A549 (cell line): ENCODE results near the gene ANKRD33B. TPM values are rescaled to one million over a fixed set of nuclear protein-coding genes. Genes with fewer than 3 reads are reported as not detected.
"Not testable (repeated sequence)": the region's sequence is repeated elsewhere in the genome, so short reads cannot be mapped to it uniquely, and the experiment has no call there.

Experiments used
- ATAC-seq, 2 experiments: fragments of 200-7000 bp in 1 of 2; fragments of >200 bp in 1 of 2; cut with Nextera tagmentation in 1 of 2; cut with Tn5 transposase in 1 of 2; 3 replicates each; pipeline versions ENCODE4 v1.8.0 to v1.9.1; 2018 to 2020; ENCODE audit warnings: mild to moderate bottlenecking in 1 of 2, moderate library complexity in 1 of 2
- CTCF ChIA-PET: fragments of 300-600 bp; sonication (Branson Sonifier 250); formaldehyde crosslinking; extraction: SDS; loops from one replicate; lab custom pipeline; 2021; ENCODE audit warnings: antibody characterized with exemption, inconsistent platforms; lab: Yijun Ruan, JAX
- POLR2A ChIA-PET: fragments of 350-600 bp; formaldehyde crosslinking; extraction: SDS; loops from one replicate; lab custom pipeline; 2021; ENCODE audit warnings: antibody characterized with exemption, inconsistent platforms; lab: Yijun Ruan, JAX
- DNase-seq, 2 experiments: peaks; one replicate each; pipeline versions ENCODE4 v3.0.0 to v3.0.0-alpha.2; 2011 to 2016; ENCODE audit warnings: low read depth in 1 of 2, low spot score in 1 of 2
- FAIRE-seq: peaks from 2 replicates; lab custom pipeline; 2011; peaks lifted over from hg19 to GRCh38; lab: Jason Lieb, UNC
- H3K27ac ChIP-seq, 2 experiments: fragments of >200 bp; sonication (Bioruptor Twin); formaldehyde crosslinking; 3 replicates each; pipeline ENCODE4 v1.5.1; 2016 to 2017
- H3K4me1 ChIP-seq: fragments of >200 bp; sonication (Bioruptor Twin); formaldehyde crosslinking; 3 replicates; pipeline ENCODE4 v1.6.1; 2016
- H3K4me2 ChIP-seq: fragments of >200 bp; sonication (Bioruptor Twin); formaldehyde crosslinking; 3 replicates; pipeline ENCODE4 v1.6.1; 2016
- H3K4me3 ChIP-seq: fragments of >200 bp; sonication (Bioruptor Twin); formaldehyde crosslinking; 3 replicates; pipeline ENCODE4 v1.5.1; 2016
- H3K9me3 ChIP-seq: fragments of >200 bp; sonication (Bioruptor Twin); formaldehyde crosslinking; 3 replicates; pipeline ENCODE4 v1.6.1; 2016
- BHLHE40 ChIP-seq: IDR thresholded peaks from 2 replicates; pipeline ENCODE4 v1.6.1; 2012; ENCODE audit warnings: low read depth, low read length, inconsistent platforms
- CEBPB ChIP-seq, 2 experiments: fragments of >200 bp in 1 of 2; sonication (Bioruptor Twin) in 1 of 2; formaldehyde crosslinking in 1 of 2; IDR thresholded peaks; 2 replicates each; pipeline ENCODE4 v1.6.1; 2012 to 2016
- CHD4 ChIP-seq: fragments of 200-600 bp; sonication (generic); IDR thresholded peaks from 2 replicates; pipeline ENCODE4 v1.6.1; 2016; ENCODE audit warnings: antibody characterized with exemption, mild to moderate bottlenecking, borderline replicate concordance
- CTCF ChIP-seq: fragments of >200 bp; sonication (Bioruptor Twin); formaldehyde crosslinking; IDR thresholded peaks from 3 replicates; pipeline ENCODE4 v1.5.1; 2016
- EHMT2 ChIP-seq: fragments of 200-600 bp; sonication (generic); IDR thresholded peaks from 2 replicates; pipeline ENCODE4 v1.6.1; 2016; ENCODE audit warnings: antibody characterized with exemption, low read depth, mild to moderate bottlenecking, moderate library complexity
- FOXS1 ChIP-seq: fragments of 250-450 bp; sonication (Bioruptor Pico); IDR thresholded peaks from 2 replicates; pipeline ENCODE4 v1.5.0; 2020; ENCODE audit warnings: mild to moderate bottlenecking, moderate library complexity
- HOXA7 ChIP-seq: fragments of 250-450 bp; sonication (Bioruptor Pico); IDR thresholded peaks from 2 replicates; pipeline ENCODE4 v1.5.0; 2020; ENCODE audit warnings: mild to moderate bottlenecking, moderate library complexity
- JUNB ChIP-seq: fragments of >200 bp; sonication (Bioruptor Twin); formaldehyde crosslinking; IDR thresholded peaks from 2 replicates; pipeline ENCODE4 v1.6.1; 2016
- MAFK ChIP-seq: fragments of 450-650 bp; IDR thresholded peaks from 2 replicates; pipeline ENCODE4 v1.6.1; 2014; ENCODE audit not compliant: partially characterized antibody
- MAZ ChIP-seq: fragments of 150-350 bp; IDR thresholded peaks from 2 replicates; pipeline ENCODE4 v1.6.1; 2014; ENCODE audit warnings: antibody characterized with exemption, low read depth, low read length, borderline replicate concordance
- MYC ChIP-seq: IDR thresholded peaks from 2 replicates; pipeline ENCODE4 v1.6.1; 2012; ENCODE audit warnings: mild to moderate bottlenecking, inconsistent platforms, low read length, improper control_type of control experiment, borderline replicate concordance
- NFE2L2 ChIP-seq: fragments of 150-350 bp; conservative IDR thresholded peaks from 2 replicates; pipeline ENCODE4 v1.6.1; 2014; ENCODE audit warnings: low read length
- NR3C1 ChIP-seq: fragments of >200 bp; sonication (Bioruptor Twin); formaldehyde crosslinking; IDR thresholded peaks from 3 replicates; pipeline ENCODE4 v1.6.1; 2017
- PBX3 ChIP-seq: IDR thresholded peaks from 2 replicates; pipeline ENCODE4 v1.6.1; 2012
- RNF2 ChIP-seq: fragments of 200-600 bp; sonication (generic); IDR thresholded peaks from 2 replicates; pipeline ENCODE4 v1.6.1; 2016; ENCODE audit warnings: low read depth, mild to moderate bottlenecking, antibody characterized with exemption, moderate library complexity, borderline replicate concordance
- SREBF2 ChIP-seq: fragments of 450-650 bp; IDR thresholded peaks from 2 replicates; pipeline ENCODE4 v1.6.1; 2014; ENCODE audit warnings: mild to moderate bottlenecking, moderate library complexity
- ZFP36 ChIP-seq: fragments of 450-650 bp; IDR thresholded peaks from 2 replicates; pipeline ENCODE4 v1.6.1; 2014; ENCODE audit warnings: borderline replicate concordance; ENCODE audit not compliant: partially characterized antibody
- ZSCAN20 ChIP-seq: fragments of 250-450 bp; sonication (Bioruptor Pico); IDR thresholded peaks from 2 replicates; pipeline ENCODE4 v1.8.0; 2022; ENCODE audit warnings: mild to moderate bottlenecking, moderate library complexity
- WGBS: methylation state at CpG from one replicate; pipeline ENCODE4 v1.1.6; 2017; ENCODE audit errors: missing lambda C conversion rate; 5-methylcytosine and 5-hydroxymethylcytosine counted together
- polyA plus RNA-seq, 4 experiments: library from polyadenylated mRNA; depleted of rRNA in 3 of 4; stranded (reverse); fragments of >200 nt; fragmentation: RNase III in 1 of 4; extraction: RNeasy Plus Mini Kit Qiagen cat#74134 plus additional on column Dnase treatment in 1 of 4; gene quantifications; 2 replicates in 3 of 4; 3 replicates in 1 of 4; pipeline ENCODE4 v1.2.3, GENCODE V29; 2011 to 2017
- TF ChIP-seq, protein P1 (sequence below): fragments of 250-450 bp; sonication (Bioruptor Pico); IDR thresholded peaks from 2 replicates; pipeline ENCODE4 v1.5.0; 2021; ENCODE audit warnings: mild to moderate bottlenecking, moderate library complexity, borderline replicate concordance
- TF ChIP-seq, protein P2 (sequence below): IDR thresholded peaks from 2 replicates; pipeline ENCODE4 v1.6.1; 2012; ENCODE audit warnings: low read depth, borderline replicate concordance
- TF ChIP-seq, protein P3 (sequence below): fragments of 250-450 bp; sonication (Bioruptor Pico); IDR thresholded peaks from 2 replicates; pipeline ENCODE4 v1.5.0; 2020; ENCODE audit warnings: low read depth, mild to moderate bottlenecking, moderate library complexity
- TF ChIP-seq, protein P4 (sequence below): fragments of >200 bp; sonication (Bioruptor Twin); formaldehyde crosslinking; IDR thresholded peaks from 2 replicates; pipeline ENCODE4 v1.6.1; 2016
- TF ChIP-seq, protein P5 (sequence below): fragments of >200 bp; sonication (Bioruptor Twin); formaldehyde crosslinking; IDR thresholded peaks from 3 replicates; pipeline ENCODE4 v1.6.1; 2016

ANKRD33B gene
- polyA plus RNA-seq, 2 of the 4 experiments (the other 2 are of a cell fraction), result 4.0 to 6.9 TPM

DNA sequence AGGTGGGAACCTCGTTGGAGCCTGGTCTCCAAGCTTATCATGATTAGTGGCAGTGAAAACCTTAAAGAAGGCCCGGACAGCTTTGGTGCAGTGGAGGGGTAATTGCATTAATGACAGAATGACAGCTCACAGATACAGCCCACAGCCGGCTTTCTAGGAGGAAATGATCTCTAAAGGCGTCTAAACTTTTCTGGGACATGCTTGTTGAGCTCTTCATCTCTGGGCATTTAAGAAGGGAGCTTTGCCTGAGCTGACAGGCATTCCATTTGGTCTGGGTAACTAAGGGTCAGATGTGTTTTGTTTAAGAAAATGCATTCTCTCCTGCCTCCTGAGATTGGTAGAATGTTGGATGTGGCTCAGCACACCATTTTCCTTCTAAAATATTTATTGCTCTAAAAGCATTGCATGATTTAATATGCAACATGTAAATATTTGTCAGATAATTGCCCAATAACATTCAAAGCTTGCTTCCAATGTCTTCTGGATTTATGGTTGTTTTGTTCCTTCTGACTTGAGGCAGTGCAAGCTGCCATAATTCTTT, 4.0 kb downstream of the ANKRD33B start:
- Histone ChIP-seq H3K9me3 (no peaks in the 10 kb centered on the region), H3K27ac (peak overlapping the region in 1 of 2 experiments; percentile 99; a peak in 1 of 6 replicates), H3K4me3 (no peak overlapping the region), H3K4me1 (peaks cover 36% of the 10 kb centered on the region), H3K4me2 (peak overlapping the region; percentile 27)
- no peak for FAIRE-seq
- WGBS, result 67% methylated on average over 4 of the region's 4 CpGs
- TF ChIP-seq SREBF2 (no peak), MYC (no peak), JUNB (no peak), FOXS1 (CRISPR knock-in tag) (no peak), MAFK (no peak), CTCF (no peak), EHMT2 (no peak), NFE2L2 (no peak), ZSCAN20 (no peak), BHLHE40 (no peak), NR3C1 (no peak), RNF2 (no peak), CHD4 (no peak)
- TF ChIP-seq, protein P1, sequence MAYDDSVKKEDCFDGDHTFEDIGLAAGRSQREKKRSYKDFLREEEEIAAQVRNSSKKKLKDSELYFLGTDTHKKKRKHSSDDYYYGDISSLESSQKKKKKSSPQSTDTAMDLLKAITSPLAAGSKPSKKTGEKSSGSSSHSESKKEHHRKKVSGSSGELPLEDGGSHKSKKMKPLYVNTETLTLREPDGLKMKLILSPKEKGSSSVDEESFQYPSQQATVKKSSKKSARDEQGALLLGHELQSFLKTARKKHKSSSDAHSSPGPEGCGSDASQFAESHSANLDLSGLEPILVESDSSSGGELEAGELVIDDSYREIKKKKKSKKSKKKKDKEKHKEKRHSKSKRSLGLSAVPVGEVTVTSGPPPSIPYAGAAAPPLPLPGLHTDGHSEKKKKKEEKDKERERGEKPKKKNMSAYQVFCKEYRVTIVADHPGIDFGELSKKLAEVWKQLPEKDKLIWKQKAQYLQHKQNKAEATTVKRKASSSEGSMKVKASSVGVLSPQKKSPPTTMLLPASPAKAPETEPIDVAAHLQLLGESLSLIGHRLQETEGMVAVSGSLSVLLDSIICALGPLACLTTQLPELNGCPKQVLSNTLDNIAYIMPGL, result no peak
- TF ChIP-seq, protein P2, sequence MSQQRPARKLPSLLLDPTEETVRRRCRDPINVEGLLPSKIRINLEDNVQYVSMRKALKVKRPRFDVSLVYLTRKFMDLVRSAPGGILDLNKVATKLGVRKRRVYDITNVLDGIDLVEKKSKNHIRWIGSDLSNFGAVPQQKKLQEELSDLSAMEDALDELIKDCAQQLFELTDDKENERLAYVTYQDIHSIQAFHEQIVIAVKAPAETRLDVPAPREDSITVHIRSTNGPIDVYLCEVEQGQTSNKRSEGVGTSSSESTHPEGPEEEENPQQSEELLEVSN, result no peak
- POLR2A ChIA-PET, result no interaction called here
- ATAC-seq, result no peak
- CTCF ChIA-PET, result interaction anchor here (1.3 to 5.2 kb wide), 4 partner anchors 17 to 116 kb away, joined by 3 to 35 read pairs (median 8); no protein-coding TSS in a partner anchor
- DNase-seq, result no peak

DNA sequence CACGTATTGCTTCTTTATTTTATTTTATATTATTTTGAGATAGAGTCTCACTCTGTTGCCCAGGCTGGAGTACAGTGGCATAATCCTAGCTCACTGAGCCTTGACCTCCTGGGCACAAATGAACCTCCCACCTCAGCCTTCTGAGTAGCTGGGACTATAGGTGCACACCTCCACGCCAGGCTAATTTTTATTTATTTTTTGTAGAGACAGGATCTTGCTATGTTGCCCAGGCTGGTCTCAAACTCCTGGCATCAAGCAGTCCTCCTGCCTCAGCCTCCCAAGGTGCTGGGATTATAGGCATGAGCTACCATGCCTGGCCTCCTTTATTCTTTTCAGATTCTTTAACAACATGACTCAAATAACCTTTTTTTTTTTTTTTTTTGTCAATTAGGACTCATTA, 6.7 kb downstream of the ANKRD33B start:
- CTCF ChIA-PET, result interaction anchor here (0.7 to 1.5 kb wide), 4 partner anchors 57 to 165 kb away, joined by 4 to 6 read pairs (median 4); no protein-coding TSS in a partner anchor
- 95% methylated on average over 2 of the region's 2 CpGs for WGBS
- not testable (repeated sequence) for H3K4me3 ChIP-seq

GRCh38 chr5:10572451-10572850, 8.6 kb downstream of the ANKRD33B start:
- WGBS, result 83% methylated on average over 5 of the region's 7 CpGs
- ATAC-seq, result no peak; a peak in 1 of 6 replicates
- DNase-seq, result no peak
- POLR2A ChIA-PET, result no interaction called here
- CTCF ChIA-PET, result no interaction called here
- Histone ChIP-seq H3K4me2 (no peak overlapping the region), H3K4me3 (no peak overlapping the region), H3K4me1 (peaks cover 20% of the 10 kb centered on the region), H3K9me3 (no peaks in the 10 kb centered on the region), H3K27ac (peak overlapping the region in 1 of 2 experiments; percentile 41; a peak in 1 of 6 replicates)
- FAIRE-seq, result no peak
- TF ChIP-seq NR3C1 (no peak), CHD4 (no peak), CEBPB (IDR thresholded peaks at IDR 0.05) (no peak), PBX3 (no peak), ZFP36 (no peak), HOXA7 (CRISPR knock-in tag) (no peak), MAZ (no peak), MAFK (no peak)
- TF ChIP-seq, protein P3, sequence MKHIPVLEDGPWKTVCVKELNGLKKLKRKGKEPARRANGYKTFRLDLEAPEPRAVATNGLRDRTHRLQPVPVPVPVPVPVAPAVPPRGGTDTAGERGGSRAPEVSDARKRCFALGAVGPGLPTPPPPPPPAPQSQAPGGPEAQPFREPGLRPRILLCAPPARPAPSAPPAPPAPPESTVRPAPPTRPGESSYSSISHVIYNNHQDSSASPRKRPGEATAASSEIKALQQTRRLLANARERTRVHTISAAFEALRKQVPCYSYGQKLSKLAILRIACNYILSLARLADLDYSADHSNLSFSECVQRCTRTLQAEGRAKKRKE (CRISPR knock-in tag), result no peak
- TF ChIP-seq, protein P4, sequence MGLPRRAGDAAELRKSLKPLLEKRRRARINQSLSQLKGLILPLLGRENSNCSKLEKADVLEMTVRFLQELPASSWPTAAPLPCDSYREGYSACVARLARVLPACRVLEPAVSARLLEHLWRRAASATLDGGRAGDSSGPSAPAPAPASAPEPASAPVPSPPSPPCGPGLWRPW, result no peak
- TF ChIP-seq, protein P5, sequence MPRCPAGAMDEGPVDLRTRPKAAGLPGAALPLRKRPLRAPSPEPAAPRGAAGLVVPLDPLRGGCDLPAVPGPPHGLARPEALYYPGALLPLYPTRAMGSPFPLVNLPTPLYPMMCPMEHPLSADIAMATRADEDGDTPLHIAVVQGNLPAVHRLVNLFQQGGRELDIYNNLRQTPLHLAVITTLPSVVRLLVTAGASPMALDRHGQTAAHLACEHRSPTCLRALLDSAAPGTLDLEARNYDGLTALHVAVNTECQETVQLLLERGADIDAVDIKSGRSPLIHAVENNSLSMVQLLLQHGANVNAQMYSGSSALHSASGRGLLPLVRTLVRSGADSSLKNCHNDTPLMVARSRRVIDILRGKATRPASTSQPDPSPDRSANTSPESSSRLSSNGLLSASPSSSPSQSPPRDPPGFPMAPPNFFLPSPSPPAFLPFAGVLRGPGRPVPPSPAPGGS, result no peak

More for the DNA sequence above, 6.7 kb downstream of the ANKRD33B start:
- POLR2A ChIA-PET, FAIRE-seq, H3K27ac ChIP-seq, H3K4me2 ChIP-seq, ATAC-seq, DNase-seq, H3K9me3 ChIP-seq: not testable (repeated sequence)
- H3K4me1 ChIP-seq, result peaks cover 32% of the 10 kb centered on the region
